Mucosa of stomach (tissue), 1 donor: ENCODE data around the gene AKT2.

Experiments used
- H3K27me3 ChIP-seq: one replicate; pipeline ENCODE4 v1.7.0; 2013; ENCODE audit warnings: mild to moderate bottlenecking, low read length; ENCODE audit not compliant: control insufficient read depth, insufficient read depth
- H3K36me3 ChIP-seq: one replicate; pipeline ENCODE4 v1.7.0; 2013; ENCODE audit warnings: low read length; ENCODE audit not compliant: control insufficient read depth, insufficient read depth
- H3K4me1 ChIP-seq: one replicate; pipeline ENCODE4 v1.7.0; 2013; ENCODE audit warnings: mild to moderate bottlenecking, low read length; ENCODE audit not compliant: control insufficient read depth, insufficient read depth
- H3K4me3 ChIP-seq: one replicate; pipeline ENCODE4 v1.7.0; 2013; ENCODE audit warnings: low read length
- H3K9ac ChIP-seq: one replicate; pipeline ENCODE4 v1.7.0; 2013; ENCODE audit warnings: mild to moderate bottlenecking, low read length, moderate library complexity
- H3K9me3 ChIP-seq: one replicate; pipeline ENCODE4 v1.7.0; 2013; ENCODE audit warnings: mild to moderate bottlenecking, low read length, moderate library complexity; ENCODE audit not compliant: control insufficient read depth
- donor health status: Pancreatic carcinoma.

Gene AKT2

DNA sequence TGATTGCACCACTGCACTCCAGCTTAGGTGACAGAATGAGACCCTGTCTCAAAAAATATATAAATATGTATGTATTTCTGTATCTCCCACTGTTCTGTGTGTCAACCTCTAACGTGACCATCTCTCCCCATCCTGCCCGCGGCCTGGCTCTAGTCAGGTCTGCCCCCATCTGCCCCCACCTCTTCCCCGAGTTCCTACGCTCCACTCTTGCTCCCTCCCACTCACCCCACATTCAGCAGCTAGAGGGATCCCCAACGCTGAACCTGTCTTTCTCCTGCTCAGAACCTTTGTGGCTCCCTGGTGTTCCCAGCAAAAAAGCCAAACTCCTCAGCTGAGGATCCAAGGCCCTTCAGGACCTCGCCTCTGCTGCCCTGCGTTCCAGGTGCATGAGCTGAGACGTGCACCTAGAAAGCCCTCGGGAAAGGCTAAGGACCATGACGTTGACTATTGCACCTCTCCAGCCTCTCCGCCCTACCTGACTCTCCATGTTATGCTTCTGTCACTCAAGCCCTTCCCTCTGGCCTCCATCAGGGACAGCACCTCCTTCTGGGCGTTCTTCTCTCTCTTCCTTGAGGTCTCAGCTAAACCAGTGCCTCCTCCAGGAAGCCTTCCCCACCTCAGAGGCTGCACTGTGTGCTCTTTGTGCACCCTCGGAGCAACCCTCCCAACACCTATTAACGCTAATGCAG, 18.1 kb downstream of the AKT2 start:
- Histone ChIP-seq H3K4me3 (no peak overlapping the region), H3K4me1 (no peaks in the 10 kb centered on the region), H3K36me3 (peaks cover 5% of the 10 kb centered on the region), H3K9ac (no peak overlapping the region), H3K27me3 (no peaks in the 10 kb centered on the region), H3K9me3 (no peaks in the 10 kb centered on the region)

DNA sequence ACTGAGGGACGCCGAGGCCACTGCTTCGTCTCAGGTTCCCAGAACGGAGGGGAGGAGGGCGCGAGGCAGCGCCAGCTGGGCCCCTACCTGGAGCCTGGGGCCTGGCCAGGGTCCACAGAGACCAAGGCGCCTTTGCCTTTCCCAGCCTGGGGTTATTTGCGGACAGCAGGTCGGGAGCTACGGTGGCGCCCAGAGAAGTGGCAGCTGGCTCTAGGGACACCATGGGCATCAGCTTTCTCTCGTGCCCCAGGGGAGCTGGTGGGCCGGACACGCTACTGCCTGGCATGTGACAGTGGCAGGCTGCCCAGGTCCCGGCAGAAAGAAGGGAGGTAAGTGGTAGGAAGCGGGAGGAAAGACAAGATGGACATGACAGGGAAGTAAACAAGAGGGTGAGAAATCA, 19.0 kb downstream of the AKT2 start:
- peaks cover 5% of the 10 kb centered on the region for H3K36me3 ChIP-seq
- H3K9ac ChIP-seq = no peak overlapping the region

DNA sequence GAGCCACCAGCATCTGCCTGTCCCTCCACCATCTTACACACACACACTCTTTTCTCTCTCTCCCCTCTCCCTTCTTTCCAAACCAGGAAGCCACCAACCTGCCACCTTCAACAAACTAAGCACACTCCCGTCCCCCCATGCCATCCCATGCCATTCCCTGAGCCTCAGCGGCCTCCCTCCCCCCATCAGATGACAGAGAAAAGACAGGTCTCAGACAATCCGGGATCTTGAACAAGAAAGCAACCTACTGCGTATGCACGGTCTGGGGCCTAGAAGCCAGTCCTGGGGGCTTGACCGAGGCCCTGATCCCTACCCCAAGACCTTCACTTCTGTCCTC, 19.4 kb downstream of the AKT2 start:
- Histone ChIP-seq H3K9ac (no peak overlapping the region), H3K27me3 (no peaks in the 10 kb centered on the region), H3K9me3 (no peaks in the 10 kb centered on the region), H3K4me3 (no peak overlapping the region), H3K4me1 (no peaks in the 10 kb centered on the region), H3K36me3 (peaks cover 5% of the 10 kb centered on the region)

More for the DNA sequence above, 19.0 kb downstream of the AKT2 start:
- Histone ChIP-seq H3K4me1 (no peaks in the 10 kb centered on the region), H3K4me3 (no peak overlapping the region), H3K9me3 (no peaks in the 10 kb centered on the region), H3K27me3 (no peaks in the 10 kb centered on the region)

DNA sequence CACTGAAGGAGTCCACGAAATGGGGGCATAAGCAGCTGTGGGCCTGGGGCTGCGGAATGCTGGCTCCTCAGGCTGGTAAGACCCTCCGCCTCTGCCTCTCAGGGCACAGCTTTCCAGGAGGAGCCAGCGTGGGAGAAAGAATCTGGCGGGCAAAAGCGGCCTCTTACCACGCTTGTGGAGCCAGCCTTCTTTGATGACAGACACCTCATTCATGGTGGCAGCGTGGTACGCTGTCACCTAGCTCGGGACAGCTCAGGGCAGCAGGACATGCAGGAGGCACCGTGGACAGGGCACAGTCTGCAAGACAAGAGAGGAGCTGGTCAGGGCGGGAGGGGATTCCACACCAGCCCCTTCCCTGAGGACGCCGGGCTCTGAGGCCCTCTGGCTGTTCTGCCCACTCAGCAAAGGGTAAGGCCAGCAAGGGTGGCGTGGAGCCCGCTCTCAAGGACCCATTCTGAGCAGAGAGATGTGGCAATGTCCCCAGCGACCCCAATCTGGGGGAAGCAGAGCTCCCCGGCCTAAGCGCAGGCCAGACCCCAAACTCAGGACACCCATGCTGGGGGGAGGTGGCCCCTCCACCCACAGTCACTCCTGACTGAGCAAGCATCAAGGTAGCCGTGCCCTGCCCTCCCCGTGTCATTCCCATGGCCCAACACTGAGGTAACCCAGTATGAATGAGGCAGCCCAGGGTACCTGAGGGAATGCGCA, 19.9 kb downstream of the AKT2 start:
- no peak overlapping the region for H3K9ac ChIP-seq
- no peak overlapping the region for H3K4me3 ChIP-seq
- peaks cover 5% of the 10 kb centered on the region for H3K36me3 ChIP-seq

DNA sequence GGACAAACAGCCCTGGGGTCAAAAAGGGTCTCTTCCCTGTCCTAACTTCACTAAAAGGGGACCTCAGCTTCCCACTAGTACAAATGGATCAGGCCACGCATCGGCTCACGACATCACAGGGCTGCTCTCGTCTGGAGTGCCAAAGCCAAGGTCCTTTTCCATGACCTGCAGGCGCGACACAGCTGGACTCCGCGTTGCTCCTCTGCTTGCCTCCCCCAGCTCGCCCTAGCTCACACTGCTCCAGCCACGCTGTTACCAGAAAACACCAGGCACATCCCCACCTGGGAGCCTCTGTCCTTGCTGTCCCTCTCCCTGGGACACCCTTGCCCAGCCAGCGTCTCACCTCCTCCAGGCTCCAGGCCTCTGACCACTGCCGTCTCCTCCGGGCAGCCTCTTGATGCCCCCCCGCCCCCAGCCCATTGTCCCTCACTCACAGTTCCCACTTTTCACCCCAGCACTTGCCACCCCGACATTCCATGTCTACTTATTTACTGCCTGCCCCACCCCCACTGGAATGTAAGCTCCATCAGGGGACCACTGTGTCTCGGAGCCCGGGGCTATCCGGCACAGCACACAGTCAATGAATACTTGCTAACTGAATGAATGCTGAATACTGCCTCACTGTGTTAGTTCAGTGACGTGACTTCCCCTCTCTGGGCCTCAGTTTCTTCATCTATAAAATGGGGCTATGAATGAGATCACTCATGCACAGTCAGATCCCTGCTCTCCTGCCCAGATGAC, 20.7 kb downstream of the AKT2 start:
- no peak overlapping the region for H3K9ac ChIP-seq
- H3K4me3 ChIP-seq = no peak overlapping the region
- no peaks in the 10 kb centered on the region for H3K4me1 ChIP-seq
- H3K27me3 ChIP-seq = no peaks in the 10 kb centered on the region
- H3K9me3 ChIP-seq = no peaks in the 10 kb centered on the region
- peaks cover 5% of the 10 kb centered on the region for H3K36me3 ChIP-seq

More for the DNA sequence above, 19.9 kb downstream of the AKT2 start:
- H3K27me3 ChIP-seq = no peaks in the 10 kb centered on the region
- H3K4me1 ChIP-seq = no peaks in the 10 kb centered on the region
- no peaks in the 10 kb centered on the region for H3K9me3 ChIP-seq

GRCh38 chr19:40263440-40264313, 21.5 kb downstream of the AKT2 start:
- Histone ChIP-seq H3K9me3 (no peaks in the 10 kb centered on the region), H3K9ac (no peak overlapping the region), H3K27me3 (no peaks in the 10 kb centered on the region), H3K4me3 (no peak overlapping the region), H3K36me3 (peaks cover 5% of the 10 kb centered on the region), H3K4me1 (no peaks in the 10 kb centered on the region)

DNA sequence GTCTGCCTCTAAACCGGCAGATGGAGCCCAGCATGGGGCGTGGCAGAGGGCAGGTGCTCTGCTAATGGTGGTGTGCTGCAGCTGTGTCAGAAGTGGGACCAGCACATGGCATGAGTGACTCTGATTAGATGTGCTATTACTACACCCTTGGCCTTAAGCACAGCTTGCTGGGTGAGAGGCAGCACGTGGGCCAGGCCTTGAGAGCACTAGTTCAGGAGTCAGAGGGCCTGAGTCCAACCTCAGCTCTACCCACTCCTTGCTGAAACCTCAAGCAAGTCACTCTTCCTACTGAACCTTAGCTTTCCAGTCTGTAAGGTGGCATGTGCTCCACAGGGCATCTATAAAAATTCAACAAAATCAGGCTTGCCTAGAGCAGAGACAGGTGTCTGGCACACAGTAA, 22.7 kb downstream of the AKT2 start:
- H3K9ac ChIP-seq = no peak overlapping the region
- H3K4me1 ChIP-seq = no peaks in the 10 kb centered on the region
- H3K4me3 ChIP-seq = no peak overlapping the region
- H3K27me3 ChIP-seq = no peaks in the 10 kb centered on the region
- peaks cover 5% of the 10 kb centered on the region for H3K36me3 ChIP-seq
- H3K9me3 ChIP-seq = no peaks in the 10 kb centered on the region

- H3K36me3 ChIP-seq = peaks cover 10% of the 10 kb centered on the region
- no peaks in the 10 kb centered on the region for H3K4me1 ChIP-seq
- no peak overlapping the region for H3K4me3 ChIP-seq
- H3K27me3 ChIP-seq = no peaks in the 10 kb centered on the region
- no peak overlapping the region for H3K9ac ChIP-seq
- H3K9me3 ChIP-seq = no peaks in the 10 kb centered on the region
Observed at GRCh38 chr19:40261631-40262030, 23.5 kb downstream of the AKT2 start.

GRCh38 chr19:40257096-40257517, 28.0 kb downstream of the AKT2 start:
- Histone ChIP-seq H3K4me1 (peaks cover 8% of the 10 kb centered on the region), H3K4me3 (no peak overlapping the region), H3K36me3 (peaks cover 16% of the 10 kb centered on the region), H3K27me3 (no peaks in the 10 kb centered on the region), H3K9ac (no peak overlapping the region), H3K9me3 (no peaks in the 10 kb centered on the region)

GRCh38 chr19:40256512-40256911, 28.6 kb downstream of the AKT2 start:
- H3K27me3 ChIP-seq = no peaks in the 10 kb centered on the region
- peaks cover 16% of the 10 kb centered on the region for H3K36me3 ChIP-seq
- no peak overlapping the region for H3K9ac ChIP-seq
- H3K4me1 ChIP-seq = peaks cover 8% of the 10 kb centered on the region
- no peak overlapping the region for H3K4me3 ChIP-seq
- H3K9me3 ChIP-seq = no peaks in the 10 kb centered on the region

DNA sequence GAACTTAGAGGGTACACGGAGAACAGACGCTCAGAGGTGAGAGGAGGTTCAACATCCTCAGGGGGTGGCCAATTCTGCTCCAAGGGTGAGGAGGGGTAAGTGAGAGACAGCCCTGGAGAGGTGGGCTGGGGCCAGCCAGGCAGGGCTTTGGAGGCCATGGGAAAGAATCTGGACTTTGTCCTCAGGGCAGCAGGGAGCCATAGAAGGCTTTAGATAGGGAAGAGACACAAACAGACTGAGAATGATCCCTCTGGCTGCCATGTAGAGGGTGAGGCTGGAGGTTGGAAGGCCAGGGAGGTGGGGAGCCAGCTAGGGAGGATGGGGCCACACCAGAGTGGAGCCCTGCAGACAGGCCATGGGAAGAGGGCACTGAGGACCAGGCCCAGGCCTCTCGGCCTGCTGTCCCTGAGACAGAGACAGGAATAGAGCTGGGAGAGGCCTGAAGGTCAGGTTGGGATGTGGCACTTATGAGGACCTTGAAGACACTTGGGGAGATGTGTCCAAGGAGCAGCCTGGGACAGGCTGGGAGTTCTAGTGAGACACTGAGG, 29.5 kb downstream of the AKT2 start:
- H3K4me3 ChIP-seq = no peak overlapping the region
- H3K9ac ChIP-seq = no peak overlapping the region
- H3K36me3 ChIP-seq = peaks cover 16% of the 10 kb centered on the region
- H3K4me1 ChIP-seq = peaks cover 8% of the 10 kb centered on the region
- no peaks in the 10 kb centered on the region for H3K27me3 ChIP-seq
- no peaks in the 10 kb centered on the region for H3K9me3 ChIP-seq
